PC-3 (cell line): ENCODE measurements around the gene SYN1. TPM values are rescaled to one million over a fixed set of nuclear protein-coding genes. Genes with fewer than 3 reads are reported as not detected.

ENCODE experiments used
- ATAC-seq: fragments of 200-7000 bp; cut with Tn5 transposase; 2 replicates; pipeline ENCODE4 v1.9.1; 2020; ENCODE audit warnings: mild to moderate bottlenecking, moderate library complexity
- BruUV-seq: library from RNA; stranded (reverse); fragments of 400-500 nt; replicated peaks from 2 replicates; lab custom pipeline; 2021; lab: Mats Ljungman, UMichigan
- CTCF ChIA-PET: fragments of 300-600 bp; sonication (Branson Sonifier 250); formaldehyde crosslinking; loops from one replicate; lab custom pipeline; 2022; ENCODE audit warnings: antibody characterized with exemption; lab: Charles Lee
- POLR2A ChIA-PET: fragments of 300-600 bp; sonication (Branson Sonifier 250); formaldehyde crosslinking; loops from one replicate; lab custom pipeline; 2022; ENCODE audit warnings: antibody characterized with exemption; ENCODE audit not compliant: unreplicated experiment; lab: Charles Lee
- DNase-seq: peaks from one replicate; pipeline ENCODE4 v3.0.0-alpha.2; 2015
- H2AFZ ChIP-seq: fragments of 300-600 bp; sonication (generic); 2 replicates; pipeline ENCODE4 v1.6.0; 2016; ENCODE audit warnings: antibody characterized with exemption, low read length
- H3F3A ChIP-seq: fragments of 300-600 bp; sonication (generic); one replicate; pipeline ENCODE4 v1.6.0; 2017; ENCODE audit warnings: antibody characterized with exemption, low read length, control low read depth, mild to moderate bottlenecking; ENCODE audit not compliant: unreplicated experiment
- H3K27ac ChIP-seq: fragments of 300-600 bp; sonication (generic); 2 replicates; pipeline ENCODE4 v1.5.1; 2016; ENCODE audit warnings: mild to moderate bottlenecking, low read length
- H3K27me3 ChIP-seq: fragments of 300-600 bp; sonication (generic); 2 replicates; pipeline ENCODE4 v1.6.1; 2016; ENCODE audit warnings: low read length, mixed read lengths
- H3K36me3 ChIP-seq: fragments of 300-600 bp; sonication (generic); 2 replicates; pipeline ENCODE4 v1.6.1; 2016; ENCODE audit warnings: low read depth, mixed run types, low read length, mixed read lengths
- H3K4me1 ChIP-seq: fragments of 300-600 bp; sonication (generic); 2 replicates; pipeline ENCODE4 v1.5.1; 2016; ENCODE audit warnings: low read length; ENCODE audit not compliant: insufficient read depth
- H3K4me2 ChIP-seq: fragments of 300-600 bp; sonication (generic); 2 replicates; pipeline ENCODE4 v1.6.0; 2016; ENCODE audit warnings: low read length
- H3K4me3 ChIP-seq: fragments of 300-600 bp; sonication (generic); 2 replicates; pipeline ENCODE4 v1.5.1; 2016; ENCODE audit warnings: mild to moderate bottlenecking, low read length, mixed read lengths
- H3K79me2 ChIP-seq: fragments of 300-600 bp; sonication (generic); 2 replicates; pipeline ENCODE4 v1.6.1; 2017; ENCODE audit warnings: low read length, mixed read lengths
- H3K9ac ChIP-seq: fragments of 300-600 bp; sonication (generic); 2 replicates; pipeline ENCODE4 v1.6.0; 2016; ENCODE audit warnings: mild to moderate bottlenecking, low read length
- H3K9me2 ChIP-seq: fragments of 300-600 bp; sonication (generic); replicated peaks from 2 replicates; pipeline ENCODE4 v1.6.1; 2016; ENCODE audit warnings: mixed run types, low read length, mixed read lengths
- H3K9me3 ChIP-seq: fragments of 300-600 bp; sonication (generic); 2 replicates; pipeline ENCODE4 v1.6.1; 2016; ENCODE audit warnings: low read length, mixed read lengths
- H4K20me1 ChIP-seq: fragments of 300-600 bp; sonication (generic); 2 replicates; pipeline ENCODE4 v1.6.1; 2016; ENCODE audit warnings: low read length, mixed read lengths
- CTCF ChIP-seq: fragments of 300-600 bp; sonication (generic); conservative IDR thresholded peaks from 2 replicates; pipeline ENCODE4 v1.5.1; 2017; ENCODE audit warnings: antibody characterized with exemption, low read depth, mild to moderate bottlenecking, low read length
- EZH2 ChIP-seq: fragments of 300-600 bp; sonication (generic); IDR thresholded peaks from one replicate; pipeline ENCODE4 v1.6.1; 2017; ENCODE audit warnings: antibody characterized with exemption, mild to moderate bottlenecking, low read length; ENCODE audit not compliant: unreplicated experiment
- EZH2phosphoT487 ChIP-seq: fragments of 300-600 bp; sonication (generic); IDR thresholded peaks from 2 replicates; pipeline ENCODE4 v1.6.1; 2018; ENCODE audit warnings: mild to moderate bottlenecking, antibody characterized with exemption, low read length, borderline replicate concordance
- intact Hi-C: fragments of 100-400 bp; cut with micrococcal nuclease; formaldehyde crosslinking; loops from 2 replicates; pipeline ENCODE4 v1.9.0; 2023
- total RNA-seq: library from RNA; depleted of rRNA; stranded (reverse); fragments of >200 nt; gene quantifications from 2 replicates; pipeline ENCODE4 v1.2.3, GENCODE V29; 2014

The SYN1 gene
- total RNA-seq, 1 experiment from 2014 or later, result not detected

- no peaks in the 10 kb centered on the region for H4K20me1 ChIP-seq
- no peaks in the 10 kb centered on the region for H3F3A ChIP-seq
- H3K9me2 ChIP-seq, result no peaks in the 10 kb centered on the region
- no peak for TF ChIP-seq CTCF
- no peak for ATAC-seq
- H2AFZ ChIP-seq, result no peak overlapping the region
- H3K9me3 ChIP-seq, result no peaks in the 10 kb centered on the region
- intact Hi-C loops, result no loop called here
- no peak for DNase-seq
- peak overlapping the region; percentile 31 for H3K9ac ChIP-seq
- peak overlapping the region; percentile 70 for H3K27ac ChIP-seq
- no peak overlapping the region for H3K4me3 ChIP-seq
- no peaks in the 10 kb centered on the region; the same call in 1 of the 2 replicates for H3K36me3 ChIP-seq
- CTCF ChIA-PET, result no interaction called here
- no peaks in the 10 kb centered on the region for H3K27me3 ChIP-seq
- no peak overlapping the region for H3K4me2 ChIP-seq
- H3K4me1 ChIP-seq, result peaks cover 19% of the 10 kb centered on the region
- no peaks in the 10 kb centered on the region for H3K79me2 ChIP-seq
- POLR2A ChIA-PET, result no interaction called here
- BruUV-seq, result no TSS peak
These were observed 45.5 kb downstream of the SYN1 start for GRCh38 chrX:47574076-47574546.

- H3K27me3 ChIP-seq, result no peaks in the 10 kb centered on the region
- H2AFZ ChIP-seq, result no peak overlapping the region
- peaks cover 4% of the 10 kb centered on the region; the same call in 1 of the 2 replicates for H3K36me3 ChIP-seq
- BruUV-seq, result no TSS peak
- no peaks in the 10 kb centered on the region for H3K9me3 ChIP-seq
- H3K9ac ChIP-seq, result peak overlapping the region; percentile 31
- no peak overlapping the region for H3K4me3 ChIP-seq
- POLR2A ChIA-PET, result no interaction called here
- H4K20me1 ChIP-seq, result no peaks in the 10 kb centered on the region
- no peaks in the 10 kb centered on the region for H3K79me2 ChIP-seq
- CTCF ChIA-PET, result no interaction called here
- intact Hi-C loops, result no loop called here
- peak; percentile 77 for ATAC-seq
- no peaks in the 10 kb centered on the region for H3K9me2 ChIP-seq
- peak; percentile 66 for DNase-seq
- TF ChIP-seq EZH2, result no peak
- peak overlapping the region; percentile 70 for H3K27ac ChIP-seq
- 0 out of 2 replicates have a peak overlapping the region, but pooled peaks have one; percentile 31 for H3K4me2 ChIP-seq
- H3F3A ChIP-seq, result no peaks in the 10 kb centered on the region
- peaks cover 15% of the 10 kb centered on the region for H3K4me1 ChIP-seq
These were observed 46.1 kb downstream of the SYN1 start for GRCh38 chrX:47573341-47574075.

DNA sequence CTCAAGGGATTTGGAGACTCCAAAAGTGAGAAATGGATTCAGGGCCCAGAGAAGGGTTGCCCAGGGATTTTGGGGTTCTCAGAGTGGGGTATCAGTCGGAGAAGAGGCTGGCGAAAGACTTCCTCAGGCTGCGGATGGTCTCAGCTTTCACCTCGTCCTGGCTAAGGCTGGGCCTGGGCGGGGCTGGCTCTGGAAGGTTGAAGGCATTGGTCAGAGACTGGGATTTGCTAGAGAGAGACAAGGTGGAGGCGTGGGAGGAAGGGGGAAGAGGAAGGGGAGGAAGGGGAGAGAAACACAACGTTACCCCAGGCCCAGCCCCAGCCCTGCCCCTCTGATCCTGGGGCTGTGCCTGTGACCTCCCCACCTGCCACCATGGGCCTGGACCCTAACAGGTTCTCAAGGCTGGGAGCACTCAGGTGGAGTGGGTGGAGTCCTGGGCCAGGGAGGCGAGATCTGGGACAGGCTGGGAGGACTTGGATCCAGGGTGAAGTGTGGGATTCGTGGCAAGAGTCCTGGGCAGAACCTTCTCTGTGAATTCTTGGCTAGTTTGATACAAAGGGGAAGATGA, 46.8 kb downstream of the SYN1 start:
- H3K9ac ChIP-seq, result no peak overlapping the region
- TF ChIP-seq EZH2 (no peak), EZH2phosphoT487 (no peak)
- no peaks in the 10 kb centered on the region for H3K9me2 ChIP-seq
- ChIA-PET POLR2A (no interaction called here), CTCF (no interaction called here)
- H3K27ac ChIP-seq, result peak overlapping the region; percentile 54
- peaks cover 9% of the 10 kb centered on the region for H3K36me3 ChIP-seq
- H3K27me3 ChIP-seq, result no peaks in the 10 kb centered on the region
- DNase-seq, result no peak
- H2AFZ ChIP-seq, result no peak overlapping the region
- peak; percentile 21 for ATAC-seq
- intact Hi-C loops, result no loop called here
- no peaks in the 10 kb centered on the region for H3F3A ChIP-seq
- no peak overlapping the region for H3K4me2 ChIP-seq
- no peaks in the 10 kb centered on the region for H4K20me1 ChIP-seq
- H3K4me1 ChIP-seq, result peaks cover 15% of the 10 kb centered on the region
- H3K4me3 ChIP-seq, result no peak overlapping the region
- H3K9me3 ChIP-seq, result no peaks in the 10 kb centered on the region
- no peaks in the 10 kb centered on the region for H3K79me2 ChIP-seq
- no TSS peak for BruUV-seq
